Measurements from ENCODE around the gene PAPSS1.
"Not testable (repeated sequence)": the region's sequence is repeated elsewhere in the genome, so short reads cannot be mapped to it uniquely, and the experiment has no call there.

PAPSS1 gene

GRCh38 chr4:107685740-107686139, 34.3 kb downstream of the PAPSS1 start:
- no peak for DNase-seq

DNA sequence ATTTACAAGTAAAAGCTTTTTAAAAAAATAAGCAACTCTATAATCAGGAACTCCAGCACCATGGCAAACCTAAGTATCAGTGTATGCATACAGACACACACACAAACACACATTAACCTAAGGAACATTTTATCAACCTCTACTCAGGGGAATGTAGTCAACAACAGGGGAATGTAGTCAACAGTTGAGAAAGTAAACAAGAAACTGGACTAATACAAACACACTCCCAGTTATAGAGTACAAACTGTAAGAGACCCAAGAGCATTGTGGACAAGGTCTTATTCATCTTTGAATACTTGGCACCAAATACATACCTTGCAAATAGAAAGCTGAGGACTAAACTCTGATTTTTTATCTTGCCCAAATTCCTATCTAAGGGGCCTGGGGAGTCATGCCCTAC, 36.2 kb downstream of the PAPSS1 start:
- DNase-seq, result no peak

DNA sequence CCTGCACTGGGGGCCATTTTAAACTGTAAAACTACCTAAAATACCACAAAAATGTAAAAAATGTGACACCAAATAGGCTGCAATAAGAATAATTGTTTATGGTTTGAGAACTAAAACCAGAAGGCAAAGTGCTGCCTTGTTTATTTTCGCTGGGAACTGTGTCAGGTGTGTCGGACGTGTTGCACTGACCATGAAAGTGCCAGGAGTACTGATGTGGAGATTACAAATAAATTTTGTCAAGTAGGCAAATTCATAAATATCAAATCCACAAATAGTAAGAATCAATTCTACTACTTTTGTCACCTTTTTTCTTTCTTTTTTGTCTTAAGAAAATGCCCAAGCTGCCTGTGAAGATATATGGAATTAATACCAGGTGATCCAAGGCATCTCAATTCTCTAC, 37.7 kb downstream of the PAPSS1 start:
- DNase-seq, result no peak

DNA sequence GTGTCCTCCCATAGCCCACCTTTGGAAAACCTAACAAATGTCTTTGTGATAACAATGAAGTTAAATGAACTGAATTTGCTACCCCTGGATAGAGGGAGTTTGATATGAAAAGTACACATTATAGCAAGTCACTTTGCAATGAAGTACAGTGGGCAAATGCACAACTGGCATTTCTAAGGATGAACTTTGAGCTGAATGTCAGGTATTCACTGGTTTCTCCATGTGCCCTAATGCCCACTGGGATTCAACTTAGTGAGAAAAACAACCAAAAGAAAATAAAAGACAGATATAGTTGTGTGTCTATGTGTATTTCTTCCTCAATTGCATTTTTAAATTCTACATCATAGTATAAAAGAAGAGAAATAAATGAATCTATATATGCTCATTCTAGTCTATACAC, 51.0 kb downstream of the PAPSS1 start:
- DNase-seq, result no peak

DNA sequence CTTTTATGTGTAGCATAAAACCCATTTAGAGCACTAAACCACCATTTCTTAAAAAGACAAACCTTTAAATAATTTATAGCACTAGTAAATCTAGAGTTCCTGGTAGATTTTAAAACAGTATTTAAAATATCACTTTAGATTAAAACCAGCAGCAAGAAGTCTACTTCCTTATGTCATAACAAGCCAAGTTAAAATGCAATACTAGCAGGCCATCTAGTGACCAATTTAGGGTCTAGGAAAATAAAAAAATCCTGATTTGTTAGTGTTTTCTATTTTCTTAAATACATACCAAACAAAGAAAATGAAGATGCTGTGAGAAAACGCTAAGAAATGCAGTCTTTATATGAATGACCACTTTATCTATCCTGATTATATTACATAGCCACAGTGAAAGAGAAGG, 53.9 kb downstream of the PAPSS1 start:
- DNase-seq, result no peak

DNA sequence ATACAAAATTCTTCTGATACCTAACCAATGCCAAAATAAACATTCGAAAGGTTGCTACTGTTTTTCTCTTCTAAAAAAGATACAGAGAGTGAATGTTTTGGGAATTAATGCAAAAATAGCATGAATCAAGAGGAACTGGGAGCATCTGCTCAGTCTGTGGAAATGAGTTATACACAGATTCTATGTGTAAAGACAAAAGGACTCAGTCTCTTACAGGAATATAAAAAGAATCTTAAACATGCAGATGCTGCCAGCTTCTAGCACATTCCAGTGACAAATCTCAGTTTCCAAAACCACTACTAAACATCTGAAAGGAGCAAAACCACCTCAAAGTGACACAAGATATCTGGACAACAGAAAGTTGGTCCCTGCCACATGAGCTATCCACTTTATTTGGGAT, 55.0 kb downstream of the PAPSS1 start:
- no peak for DNase-seq

DNA sequence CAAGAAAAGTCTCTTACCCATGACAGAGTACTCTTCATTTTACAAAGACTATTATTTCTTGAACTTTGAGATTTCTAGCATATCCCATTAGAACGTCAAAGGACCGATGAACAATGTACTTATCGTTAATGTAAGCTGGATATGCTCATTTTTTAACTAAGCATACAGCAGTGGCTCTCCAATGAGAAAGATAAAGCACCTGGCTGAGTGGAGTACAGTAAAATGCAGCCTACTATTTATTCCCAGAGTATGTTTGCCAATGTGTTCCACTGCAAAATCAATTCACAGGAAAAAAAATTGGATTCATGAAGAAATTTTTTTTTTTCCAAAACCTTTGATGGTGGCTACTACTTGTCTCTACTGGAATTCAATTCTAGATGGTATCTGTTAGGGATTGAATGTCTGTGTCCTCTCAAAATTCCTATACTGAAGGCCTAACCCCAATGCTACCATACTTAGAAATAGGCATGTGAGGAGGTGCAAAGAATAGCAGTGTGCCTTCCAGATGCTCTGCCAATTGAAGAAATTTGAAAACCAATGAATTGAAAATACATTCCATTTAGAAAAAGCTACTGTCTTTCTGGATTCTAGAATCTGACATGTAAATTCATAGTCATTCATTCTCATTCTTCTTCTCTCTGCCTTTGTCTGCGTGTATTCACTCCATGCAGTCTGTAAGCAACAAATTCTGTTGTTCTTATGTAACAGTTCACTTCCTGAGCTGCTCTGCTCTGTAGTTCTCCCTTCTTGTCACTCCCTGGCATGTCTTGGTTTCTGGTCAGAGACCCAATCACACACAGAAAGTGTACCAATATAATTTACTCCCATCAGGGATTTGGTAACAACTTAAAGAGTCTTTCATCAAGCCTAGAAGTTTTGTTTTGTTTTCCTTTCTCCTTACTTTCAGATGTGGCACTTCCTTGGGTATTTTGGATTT, 61.4 kb downstream of the PAPSS1 start:
- no peak for DNase-seq

- DNase-seq, result no peak
These were observed 64.7 kb downstream of the PAPSS1 start for GRCh38 chr4:107655289-107655688.

DNA sequence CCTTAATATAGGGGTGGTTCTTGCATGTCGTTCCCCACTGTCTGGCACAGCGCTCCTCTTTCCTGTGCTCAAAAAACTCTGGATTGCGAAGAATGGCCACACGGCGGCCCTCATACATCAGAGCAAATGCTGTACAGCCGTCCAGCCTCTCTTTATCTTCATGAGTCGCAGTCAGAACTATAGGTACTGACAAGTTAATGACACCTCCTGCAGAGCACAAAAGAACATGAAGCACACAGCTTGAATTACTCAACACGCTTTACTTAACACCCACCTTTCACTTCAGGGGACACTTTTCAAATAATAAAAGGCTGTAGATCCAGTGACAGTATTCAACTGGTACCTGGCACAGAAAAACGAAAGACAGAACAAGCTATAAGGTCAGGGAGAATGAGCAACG, 65.3 kb downstream of the PAPSS1 start:
- DNase-seq, result no peak

- not testable (repeated sequence) for DNase-seq
These were observed 68.6 kb downstream of the PAPSS1 start for GRCh38 chr4:107651408-107651807.

- DNase-seq, result no peak
These were observed 69.8 kb downstream of the PAPSS1 start for GRCh38 chr4:107650251-107650650.

DNA sequence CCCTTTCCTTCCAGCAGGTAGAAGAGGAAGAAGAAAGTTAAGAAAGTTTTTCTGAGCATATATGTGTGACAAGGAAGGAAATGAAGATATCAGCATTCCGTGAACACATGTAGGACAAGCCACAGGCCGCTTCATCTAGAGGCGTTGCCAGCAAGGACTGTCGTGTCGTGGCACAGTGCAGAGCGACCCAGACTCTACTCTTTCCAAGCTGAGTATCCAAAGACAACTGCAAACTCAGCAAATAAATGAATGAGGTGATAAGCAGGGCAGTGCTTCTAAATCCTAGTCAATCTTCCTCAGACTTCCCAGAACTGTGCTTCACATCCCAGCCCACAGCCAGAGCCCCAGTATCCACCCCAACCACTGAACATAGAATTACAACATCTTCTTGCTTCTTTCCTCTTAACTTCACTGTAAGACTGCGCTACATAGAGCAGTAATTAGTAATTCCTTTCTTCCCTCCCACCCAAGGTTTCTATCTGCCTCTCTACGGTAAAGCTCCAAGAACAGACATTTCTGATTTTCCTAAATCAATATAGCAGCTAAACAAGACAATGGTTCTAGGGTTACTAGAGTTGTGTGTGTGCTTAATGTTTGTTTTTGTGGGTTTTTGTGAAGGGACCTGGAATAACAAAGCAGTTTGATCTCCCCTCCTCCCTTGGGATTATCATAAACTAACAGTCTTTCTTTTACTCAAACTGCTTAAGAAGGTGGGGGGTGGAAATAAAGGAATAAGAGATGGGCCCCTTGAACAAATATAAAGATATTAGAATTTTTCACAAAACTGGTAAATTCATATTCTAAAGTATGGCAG, 71.6 kb downstream of the PAPSS1 start:
- DNase-seq, result no peak

DNA sequence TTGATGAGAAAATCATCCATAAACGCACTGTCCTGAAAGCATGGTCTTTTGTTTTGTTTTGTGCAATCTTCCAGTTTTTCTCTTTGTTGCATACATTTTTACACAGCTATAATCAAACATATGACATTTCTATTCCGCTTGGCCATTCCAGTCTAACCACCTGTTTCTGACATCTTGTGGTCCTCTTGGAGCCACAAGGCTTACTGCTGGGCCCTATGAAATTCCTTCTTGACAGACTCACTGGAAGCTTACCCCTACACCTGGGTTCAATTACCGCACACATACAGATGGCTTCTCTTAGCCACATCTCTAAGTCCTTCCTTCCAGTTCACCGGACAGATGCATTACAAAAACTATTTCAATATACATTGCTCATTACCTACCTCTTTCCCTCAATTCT, 72.4 kb downstream of the PAPSS1 start:
- no peak for DNase-seq

DNA sequence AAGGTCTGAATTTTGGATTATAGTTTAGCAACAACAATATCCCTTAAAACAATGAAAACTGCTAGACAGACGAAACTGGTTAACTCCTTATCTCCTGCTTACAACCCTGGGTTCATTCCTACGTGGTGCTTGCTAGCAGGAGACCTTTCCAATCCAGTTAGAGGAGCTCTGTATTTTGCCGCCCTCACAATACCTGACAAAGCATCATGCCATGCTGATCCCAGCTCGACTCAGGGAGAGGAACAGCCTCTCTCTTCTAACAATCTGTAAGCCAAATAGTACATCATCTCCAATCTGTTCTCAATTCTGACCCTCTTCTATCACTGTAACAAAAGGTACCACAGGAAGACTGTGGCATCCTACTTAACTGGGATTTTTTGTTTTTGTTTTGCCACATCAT, 74.4 kb downstream of the PAPSS1 start:
- DNase-seq, result no peak

GRCh38 chr4:107643021-107643420, 77.0 kb downstream of the PAPSS1 start:
- no peak for DNase-seq

DNA sequence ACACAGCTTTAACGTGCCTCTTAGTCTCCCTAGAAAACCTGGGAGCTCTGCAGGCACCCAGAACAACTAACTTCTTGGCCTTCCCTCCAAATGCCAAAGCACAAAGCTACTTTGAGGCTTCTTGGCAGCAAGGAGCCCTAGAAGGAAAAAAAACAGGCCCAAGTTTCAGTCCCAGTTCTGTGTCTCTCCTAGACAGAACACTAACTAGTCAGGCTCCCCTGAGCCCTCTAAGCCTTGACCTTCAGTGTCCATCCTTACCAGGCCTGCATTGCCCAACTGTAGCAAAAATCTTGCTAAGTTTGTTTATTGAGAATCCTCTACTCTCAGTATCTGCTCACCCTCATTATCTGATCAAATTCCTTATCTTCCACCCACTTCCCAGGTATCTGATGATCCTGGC, 79.2 kb downstream of the PAPSS1 start:
- DNase-seq, result no peak

DNA sequence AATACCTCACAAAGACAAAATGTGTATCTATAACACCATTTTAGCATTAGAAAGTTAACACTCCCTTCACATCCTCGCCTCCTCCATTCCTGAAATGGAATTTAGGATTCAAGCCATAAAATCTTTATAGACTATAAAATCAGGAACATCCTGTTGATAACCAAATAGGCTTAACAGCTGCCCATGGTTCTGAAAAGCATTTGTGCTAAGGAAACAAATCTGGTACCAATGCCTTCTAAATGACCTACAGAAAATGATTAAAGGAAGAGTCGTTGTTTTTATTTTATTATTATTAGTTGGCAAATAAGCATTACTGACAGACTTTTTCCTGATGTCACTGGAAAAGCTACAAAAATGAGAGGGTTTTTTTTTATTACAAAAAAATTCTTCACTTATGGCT, 79.8 kb downstream of the PAPSS1 start:
- DNase-seq, result no peak

DNA sequence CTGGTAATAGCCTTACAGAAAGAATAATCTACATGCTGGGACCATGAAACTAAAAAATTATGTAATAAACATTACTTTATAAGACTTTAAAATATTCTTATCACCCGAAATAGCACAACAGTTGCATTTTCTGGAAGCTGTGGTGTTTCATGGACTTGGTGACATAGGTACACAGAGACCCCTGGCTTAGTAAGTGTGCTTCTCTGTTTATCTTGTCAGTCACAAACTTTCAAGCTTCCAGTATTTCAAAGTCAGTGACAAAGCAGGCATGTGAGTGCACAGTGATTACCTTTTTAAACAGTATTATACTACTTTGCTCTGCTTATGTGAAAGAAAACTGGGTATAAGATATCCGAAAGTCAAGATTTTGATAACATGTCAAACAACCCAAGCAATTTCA, 84.3 kb downstream of the PAPSS1 start:
- DNase-seq, result no peak

- DNase-seq, result no peak
These were observed 88.5 kb downstream of the PAPSS1 start for GRCh38 chr4:107631560-107631959.

DNA sequence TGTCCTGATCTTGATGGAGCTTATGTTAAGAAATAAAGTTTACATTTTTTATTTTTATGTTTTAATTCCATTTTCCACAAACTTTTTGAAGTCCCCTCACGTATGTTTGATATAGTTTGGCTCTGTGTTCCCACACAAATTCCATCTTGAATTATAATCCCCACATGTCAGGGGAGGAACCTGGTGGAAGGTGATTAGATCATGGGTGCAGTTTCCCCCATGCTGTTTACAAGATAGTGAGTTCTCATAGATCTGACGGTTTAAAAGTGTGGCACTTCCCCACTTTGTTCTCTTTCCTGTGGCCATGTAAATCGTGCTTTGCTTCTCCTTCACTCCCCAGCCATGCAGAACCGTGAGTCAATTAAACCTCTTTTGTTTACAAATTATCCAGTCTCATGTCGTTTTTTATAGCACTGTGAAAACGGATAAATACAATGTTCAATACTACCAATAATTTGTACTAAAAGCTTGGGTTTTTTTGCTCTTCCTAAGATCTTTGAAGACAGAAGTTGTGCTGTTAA, 89.8 kb downstream of the PAPSS1 start:
- no peak for DNase-seq

DNA sequence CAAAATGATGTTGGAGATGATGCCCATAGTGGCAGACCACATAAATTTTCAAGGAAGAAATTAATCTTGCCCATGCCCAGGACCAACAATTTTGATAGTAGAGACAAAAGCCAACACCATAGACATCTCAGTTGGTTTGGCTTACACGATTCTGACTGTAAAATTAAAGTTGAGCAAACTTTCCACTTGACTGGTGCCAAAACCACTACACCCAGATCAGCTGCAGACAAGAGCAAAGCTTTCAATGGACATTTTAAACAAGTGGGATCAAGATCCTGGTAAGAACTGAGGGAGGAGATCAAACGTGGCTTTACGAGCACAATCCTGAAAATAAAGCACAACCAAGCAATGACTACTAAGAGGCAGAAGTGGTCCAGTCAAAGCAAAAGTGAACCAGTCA, 90.7 kb downstream of the PAPSS1 start:
- no peak for DNase-seq

DNA sequence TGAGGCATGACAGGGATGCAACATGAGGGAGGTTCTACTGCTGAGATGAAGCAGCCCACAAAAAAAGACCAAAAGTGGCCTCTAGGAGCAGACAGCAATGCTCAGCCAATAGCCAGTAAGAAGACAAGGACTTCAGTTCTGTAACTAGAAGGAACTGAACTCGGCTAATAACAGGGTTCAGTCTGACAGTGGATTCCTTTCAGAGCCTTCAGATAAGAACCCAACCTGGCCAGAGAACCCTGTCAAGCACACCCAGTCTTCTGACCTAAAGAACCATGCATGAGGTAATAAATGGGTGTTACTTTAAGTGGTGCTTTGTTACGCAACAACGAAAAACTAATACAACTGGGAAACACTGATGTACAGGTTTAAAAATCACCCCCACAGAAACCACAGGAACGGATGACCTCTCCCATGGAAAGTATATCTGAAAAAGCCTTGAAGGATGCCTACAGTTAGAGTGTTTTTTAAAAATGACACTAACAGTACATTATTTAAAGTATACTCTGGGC, 94.6 kb downstream of the PAPSS1 start:
- DNase-seq, result no peak

GRCh38 chr4:107624024-107624423, 96.0 kb downstream of the PAPSS1 start:
- no peak for DNase-seq

DNA sequence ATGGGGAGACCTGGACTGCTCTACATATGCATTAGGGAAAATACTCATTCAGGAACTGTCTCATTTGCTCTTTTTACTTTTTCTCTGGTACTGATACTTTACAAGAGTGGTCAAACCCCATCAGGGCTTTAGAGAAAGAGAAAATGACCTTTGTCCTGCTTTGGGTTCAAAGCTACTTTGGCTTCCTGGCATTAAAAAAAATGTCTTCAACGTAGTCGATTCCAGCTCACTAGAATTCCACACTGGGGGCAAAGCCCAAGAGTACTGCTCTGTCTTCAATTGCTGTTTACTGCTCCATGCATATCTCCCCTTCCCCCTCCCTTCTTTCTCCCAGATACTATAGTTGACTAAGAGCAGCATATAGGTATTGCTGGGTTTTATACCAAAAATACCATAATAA, 98.0 kb downstream of the PAPSS1 start:
- no peak for DNase-seq
